IPS DF 19.7 (cell line): ENCODE measurements around the gene EXOC6B.

Experiments used
- DNase-seq: peaks from one replicate; pipeline ENCODE4 v3.0.0-alpha.2; 2013; ENCODE audit warnings: low read depth, low spot score

EXOC6B gene

DNA sequence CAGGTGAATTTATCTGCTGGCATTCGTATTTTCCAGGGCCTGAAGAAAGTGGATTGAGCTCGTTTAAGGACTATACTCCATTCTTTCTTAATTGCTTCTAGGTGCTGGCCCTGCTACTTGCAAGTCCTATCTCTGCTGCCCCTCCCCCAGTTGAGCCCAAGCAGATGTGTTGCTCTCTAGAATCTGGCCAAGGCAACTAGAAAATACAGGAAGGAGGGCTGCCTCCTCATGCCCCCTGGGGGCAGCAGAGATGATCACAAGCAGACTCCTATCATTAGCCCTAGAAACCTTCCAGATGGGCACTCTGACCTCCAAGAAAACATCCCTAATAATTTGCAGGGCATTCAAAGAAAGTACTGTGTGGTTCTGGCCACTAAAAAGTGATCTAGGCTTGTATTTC lies 605.7 kb downstream of the EXOC6B start:
- peak; percentile 76 for DNase-seq

DNA sequence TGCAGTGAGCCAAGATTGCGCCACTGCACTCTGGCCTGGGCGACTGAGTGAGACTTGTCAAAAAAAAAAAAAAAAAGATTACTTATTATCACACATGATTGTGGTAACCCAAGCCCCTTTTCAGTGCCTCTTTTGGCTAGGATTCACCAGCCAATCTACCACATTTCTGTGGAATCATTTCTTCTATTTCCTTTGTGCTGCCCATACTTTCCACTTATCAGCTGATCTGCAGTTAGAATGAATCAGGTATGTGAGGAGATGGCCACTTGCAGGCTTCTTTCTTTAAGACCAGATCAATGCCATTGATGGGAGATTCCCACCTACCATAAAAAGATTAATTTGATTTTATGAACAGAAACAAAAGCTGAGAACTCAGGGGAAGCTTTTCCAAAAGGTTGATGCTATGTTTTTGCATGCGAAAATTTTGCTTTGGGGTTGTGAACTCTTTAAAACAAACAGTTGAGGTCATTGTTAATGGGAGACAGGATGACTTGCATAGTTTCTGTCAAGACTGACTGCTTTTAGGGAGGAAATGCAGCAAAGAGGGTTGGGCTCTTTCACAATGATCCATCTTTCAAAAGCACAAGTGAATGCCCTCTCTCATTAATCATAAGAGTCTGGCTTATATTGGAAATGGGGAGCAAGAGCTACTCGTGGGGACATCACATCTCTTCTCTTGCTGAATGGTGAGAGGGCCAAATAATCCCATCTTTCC lies 611.2 kb downstream of the EXOC6B start:
- no peak for DNase-seq

GRCh38 chr2:72212486-72212855 lies 613.4 kb downstream of the EXOC6B start:
- DNase-seq = no peak

- no peak for DNase-seq
Observed at GRCh38 chr2:72211777-72212485, 613.9 kb downstream of the EXOC6B start.

- DNase-seq = no peak
Observed at GRCh38 chr2:72211350-72211749, 614.5 kb downstream of the EXOC6B start.

DNA sequence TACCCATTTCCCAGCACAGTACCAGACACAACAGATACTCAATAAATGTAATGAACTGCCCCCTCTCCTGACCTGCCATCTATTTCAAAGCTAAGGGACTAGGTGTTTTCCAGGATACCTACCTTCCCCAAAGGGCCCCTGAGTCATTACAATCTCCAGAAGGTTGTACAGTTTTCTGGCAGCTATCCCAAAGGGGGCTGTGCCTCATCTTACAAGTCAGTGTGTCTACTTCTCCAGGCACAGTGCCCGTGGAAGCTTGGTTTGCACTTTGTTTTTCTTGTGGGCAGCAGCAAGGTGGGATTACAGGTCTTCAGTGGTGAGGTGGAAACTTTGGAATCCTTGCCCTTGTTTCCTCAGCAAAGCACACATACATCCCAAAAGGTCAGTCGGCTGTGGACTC lies 615.4 kb downstream of the EXOC6B start:
- no peak for DNase-seq

DNA sequence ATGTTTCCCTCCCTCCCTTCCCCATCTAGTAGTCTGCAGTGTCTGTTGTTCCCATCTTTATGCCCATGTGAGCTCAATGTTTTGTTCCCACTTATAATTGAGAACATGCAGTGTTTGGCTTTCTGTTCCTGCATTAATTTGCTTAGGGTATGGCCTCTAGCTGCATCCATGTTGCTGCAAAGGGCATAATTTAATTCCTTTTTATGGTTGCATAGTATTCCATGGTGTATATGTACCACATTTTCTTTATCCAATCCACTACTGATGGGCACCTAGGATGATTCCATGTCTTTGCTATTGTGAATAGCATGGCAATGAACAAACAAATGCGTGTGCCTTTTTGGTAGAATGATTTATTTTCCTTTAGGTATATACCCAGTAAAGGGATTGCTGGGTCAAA lies 617.6 kb downstream of the EXOC6B start:
- no peak for DNase-seq

- DNase-seq = no peak
Observed at GRCh38 chr2:72207334-72207733, 618.5 kb downstream of the EXOC6B start.

GRCh38 chr2:72205504-72205881 lies 620.3 kb downstream of the EXOC6B start:
- no peak for DNase-seq

DNA sequence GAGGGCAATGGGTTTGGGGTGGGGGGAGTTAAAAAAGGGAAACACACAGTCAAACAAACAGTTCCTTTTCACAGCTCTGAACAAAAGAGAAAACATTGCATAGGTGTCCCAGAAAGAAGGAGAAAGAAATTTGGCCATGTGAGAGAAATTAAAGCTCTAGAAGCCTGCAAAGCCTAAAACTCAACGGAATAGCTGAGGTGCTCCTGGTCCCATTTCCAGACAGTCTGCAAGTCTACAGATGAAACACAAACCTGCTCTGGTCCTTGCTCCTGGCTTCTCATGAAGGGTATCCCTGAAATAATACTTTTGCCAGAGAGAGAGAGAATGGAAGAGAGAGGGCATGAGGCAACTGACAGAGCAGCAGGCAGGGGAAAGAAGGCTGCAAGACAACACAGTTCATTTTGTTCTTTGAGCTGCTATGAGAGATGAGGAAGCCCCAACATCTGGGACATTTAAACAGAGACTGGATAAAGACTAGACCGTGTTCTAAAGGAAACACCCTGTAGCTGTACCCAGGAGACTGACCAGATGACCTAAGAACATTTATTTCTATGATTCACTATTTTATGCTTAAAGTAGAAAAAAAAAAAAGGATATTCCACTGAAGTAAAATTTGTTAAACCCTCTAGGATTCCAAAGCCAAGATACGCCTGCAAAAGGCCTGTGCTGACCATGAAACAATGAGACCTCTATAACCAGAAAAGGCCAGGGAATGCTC lies 620.9 kb downstream of the EXOC6B start:
- DNase-seq = no peak

GRCh38 chr2:72204156-72204785 lies 621.6 kb downstream of the EXOC6B start:
- no peak for DNase-seq

DNA sequence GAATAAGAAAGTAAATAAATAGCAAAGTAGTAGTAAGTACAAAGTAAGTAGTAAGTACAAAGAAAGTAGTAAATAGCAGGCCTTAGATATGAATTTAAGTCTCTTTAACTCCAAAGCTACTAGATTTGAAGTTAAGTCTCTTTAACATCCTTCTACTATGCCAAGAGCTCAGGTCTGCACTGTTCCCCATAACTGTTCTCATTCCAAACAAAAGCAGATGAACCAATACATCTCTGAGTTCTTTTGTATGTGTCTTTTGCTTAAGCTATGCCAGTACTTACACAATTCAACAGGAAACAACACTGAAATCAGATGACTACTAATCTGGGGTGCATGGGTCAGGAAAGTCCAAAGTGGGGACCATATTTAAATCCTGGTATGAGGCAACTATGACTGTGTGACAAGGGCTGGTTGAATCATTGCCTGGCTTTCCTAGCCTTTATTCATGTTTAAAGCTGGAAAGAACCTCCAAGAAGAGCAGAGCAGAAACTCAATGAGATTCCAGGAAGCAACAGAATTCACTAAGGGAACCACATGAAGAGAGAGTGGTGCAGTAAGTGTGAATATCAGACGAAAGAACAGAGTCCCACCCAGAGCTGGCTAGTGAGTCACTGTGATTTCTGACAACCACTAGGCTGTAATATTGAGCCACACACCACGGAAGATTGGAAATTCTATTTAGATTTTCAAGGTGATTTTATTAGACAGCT lies 627.1 kb downstream of the EXOC6B start:
- no peak for DNase-seq

DNA sequence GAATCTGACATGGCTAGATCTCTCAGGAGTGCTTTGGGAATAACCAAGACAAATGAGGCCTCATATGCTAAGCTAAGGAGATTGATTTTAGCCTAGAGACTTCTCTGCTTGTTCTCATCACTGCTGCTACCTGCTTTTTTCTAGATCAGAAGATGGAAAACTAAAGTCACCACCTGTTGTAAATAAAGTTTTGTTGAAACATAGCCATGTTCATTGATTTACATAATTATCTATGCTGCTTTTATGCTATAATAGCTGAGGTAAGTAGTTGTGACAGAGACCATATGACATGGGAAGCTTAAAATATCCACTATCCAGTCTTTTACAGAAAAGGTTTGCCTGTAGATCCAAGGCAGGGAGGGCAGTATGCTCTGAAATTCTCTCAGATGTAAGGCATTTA lies 632.1 kb downstream of the EXOC6B start:
- no peak for DNase-seq

DNA sequence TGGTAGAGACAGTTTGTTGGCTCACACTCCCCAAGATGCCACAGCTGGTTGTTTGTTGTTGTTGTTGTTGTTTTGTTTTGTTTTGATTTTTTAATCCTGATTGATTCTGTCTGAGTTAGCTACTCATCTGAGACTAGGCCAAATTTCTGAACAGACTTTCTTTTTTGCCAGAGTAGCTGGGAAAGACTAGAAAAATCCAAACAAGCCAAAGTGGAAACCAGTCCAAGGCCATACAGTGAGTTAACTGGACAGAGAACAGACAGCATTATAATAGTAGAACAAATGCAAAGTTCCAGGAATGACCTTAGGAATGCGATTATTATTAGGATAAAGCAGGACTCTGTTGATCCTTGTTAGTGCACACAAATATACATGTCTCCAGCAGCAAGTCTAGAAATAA lies 634.4 kb downstream of the EXOC6B start:
- no peak for DNase-seq

DNA sequence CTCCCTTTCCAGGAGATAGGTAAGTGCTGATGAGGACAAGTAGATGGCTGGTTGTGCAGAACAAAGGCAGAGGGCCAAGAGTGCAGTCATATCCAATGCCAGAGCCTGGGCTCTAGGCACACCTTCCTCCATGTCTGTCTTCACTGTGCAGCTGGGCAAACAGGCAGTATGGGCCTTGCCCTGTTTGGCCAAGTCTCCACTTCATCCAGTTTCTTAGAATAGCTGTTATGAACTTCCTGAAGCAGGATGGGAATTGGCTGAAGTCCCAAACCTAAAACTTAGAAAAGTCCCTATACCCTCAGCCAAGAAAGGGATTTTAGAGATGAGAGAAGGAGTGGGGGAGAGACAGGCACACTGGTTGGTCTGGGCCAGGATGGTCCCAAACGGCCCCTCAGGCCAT lies 640.6 kb downstream of the EXOC6B start:
- DNase-seq = no peak

DNA sequence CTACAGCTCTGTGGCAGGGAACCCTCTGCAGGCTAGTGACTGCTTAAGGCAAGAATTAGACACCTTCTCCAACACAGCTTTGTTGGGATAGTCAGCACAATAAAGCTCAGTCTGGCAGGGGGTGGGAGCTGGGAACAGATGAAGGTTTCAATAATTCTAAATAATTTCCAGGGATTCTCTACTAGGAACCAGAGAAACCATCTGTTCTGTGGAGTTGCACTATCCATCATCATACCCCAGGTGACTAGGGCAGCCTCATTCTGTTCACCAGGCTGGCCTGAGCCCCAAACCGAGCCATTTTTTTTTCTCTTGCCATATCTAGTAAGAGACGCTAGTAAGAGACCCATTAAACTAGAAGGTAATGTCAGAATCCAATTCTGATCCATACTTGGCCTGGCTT lies 642.4 kb downstream of the EXOC6B start:
- DNase-seq = no peak

DNA sequence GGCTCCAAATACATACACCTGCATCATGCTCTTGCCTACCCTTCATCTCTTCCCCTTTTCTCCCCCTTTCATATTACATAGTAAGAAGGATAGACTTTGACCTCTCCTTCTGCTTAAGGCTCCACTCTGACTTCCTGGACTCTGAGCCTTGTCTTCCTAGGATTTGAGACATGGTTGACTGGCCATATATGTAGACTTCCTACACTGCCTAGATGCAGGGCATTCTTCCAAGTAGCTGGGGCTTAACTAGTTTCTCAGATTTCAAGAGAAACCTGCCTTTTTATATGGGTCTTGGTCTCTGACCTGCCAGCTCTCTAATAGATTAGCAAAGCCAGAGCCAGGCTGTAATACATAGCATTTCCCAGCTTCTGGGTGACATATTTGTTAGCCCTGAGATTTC lies 642.8 kb downstream of the EXOC6B start:
- DNase-seq = no peak

- no peak for DNase-seq
Observed at GRCh38 chr2:72182547-72182946, 643.3 kb downstream of the EXOC6B start.

- DNase-seq = no peak
Observed at GRCh38 chr2:72181616-72182015, 644.2 kb downstream of the EXOC6B start.

GRCh38 chr2:72180351-72180750 lies 645.5 kb downstream of the EXOC6B start:
- no peak for DNase-seq

- no peak for DNase-seq
Observed at GRCh38 chr2:72178551-72178950, 647.3 kb downstream of the EXOC6B start.

- no peak for DNase-seq
Observed at GRCh38 chr2:72176281-72176680, 649.6 kb downstream of the EXOC6B start.
